Peyer's patch (tissue), 4 donors: Measurements from ENCODE around the gene ASTN1. TPM values are rescaled to one million over a fixed set of nuclear protein-coding genes. Genes with fewer than 3 reads are reported as not detected.

Source experiments
- DNase-seq, 3 donors: peaks; one replicate each; pipeline ENCODE4 v3.0.0-alpha.2; 2017 to 2019
- H3K27ac ChIP-seq, 4 donors: fragments of 200-600 bp; sonication (generic); one replicate each; pipeline ENCODE4 v1.5.1; 2016 to 2019
- H3K27me3 ChIP-seq, 2 donors: fragments of 200-600 bp; sonication (generic); one replicate each; pipeline ENCODE4 v1.5.1; 2019
- H3K36me3 ChIP-seq, 3 donors: fragments of 200-600 bp; sonication (generic); one replicate each; pipeline ENCODE4 v1.5.1; 2016 to 2019
- H3K4me1 ChIP-seq, 4 donors: fragments of 200-600 bp; sonication (generic); one replicate each; pipeline ENCODE4 v1.5.1; 2016 to 2019
- H3K4me3 ChIP-seq, 4 donors: fragments of 200-600 bp; sonication (generic); 1 replicate in 3 of 4; 2 replicates in 1 of 4; pipeline ENCODE4 v1.5.1; 2016 to 2019; ENCODE audit warnings: mild to moderate bottlenecking in 1 of 4
- H3K9me3 ChIP-seq, 4 donors: fragments of 200-600 bp; sonication (generic); one replicate each; pipeline ENCODE4 v1.5.1; 2016 to 2019; ENCODE audit warnings: mild to moderate bottlenecking in 1 of 4
- CTCF ChIP-seq, 6 experiments: fragments of 450-650 bp in 4 of 6; fragments of 200-600 bp in 2 of 6; sonication (generic) in 1 of 6; IDR thresholded peaks; one replicate each; pipeline ENCODE4 v1.5.1; 2017 to 2019; ENCODE audit warnings: antibody characterized with exemption in 6 of 6, mild to moderate bottlenecking in 3 of 6, moderate library complexity in 1 of 6
- POLR2A ChIP-seq, 2 donors: fragments of 450-650 bp; IDR thresholded peaks; one replicate each; pipeline ENCODE4 v1.5.1; 2017; ENCODE audit warnings: antibody characterized with exemption in 2 of 2, mild to moderate bottlenecking in 2 of 2, moderate library complexity in 2 of 2
- total RNA-seq, 4 donors: library from RNA; depleted of rRNA; stranded (reverse); fragments of >200 nt; gene quantifications; one replicate each; pipeline ENCODE4 v1.1.0, GENCODE V29; 2016

The ASTN1 gene
- total RNA-seq, 4 donors from 2014 or later = 0.28 TPM; not detected in 3

GRCh38 chr1:177033628-177034027 lies 130.9 kb downstream of the ASTN1 start:
- no peak overlapping the region for H3K4me3 ChIP-seq
- H3K36me3 ChIP-seq = no peaks in the 10 kb centered on the region
- no peaks in the 10 kb centered on the region for H3K9me3 ChIP-seq
- DNase-seq = no peak
- TF ChIP-seq POLR2A (IDR thresholded peaks at IDR 0.05) (no peak), CTCF (IDR thresholded peaks at IDR 0.05) (no peak)
- no peak overlapping the region for H3K27ac ChIP-seq
- H3K4me1 ChIP-seq = no peaks in the 10 kb centered on the region
- H3K27me3 ChIP-seq = no peaks in the 10 kb centered on the region

- no peaks in the 10 kb centered on the region for H3K4me1 ChIP-seq
- TF ChIP-seq CTCF (IDR thresholded peaks at IDR 0.05) = no peak
- no peak for TF ChIP-seq POLR2A (IDR thresholded peaks at IDR 0.05)
- no peaks in the 10 kb centered on the region for H3K27me3 ChIP-seq
- no peaks in the 10 kb centered on the region for H3K9me3 ChIP-seq
- no peak overlapping the region for H3K27ac ChIP-seq
- no peak overlapping the region for H3K4me3 ChIP-seq
- H3K36me3 ChIP-seq = no peaks in the 10 kb centered on the region
- DNase-seq = no peak
These were observed 132.1 kb downstream of the ASTN1 start for GRCh38 chr1:177032434-177032833.

GRCh38 chr1:177024623-177025022 lies 139.9 kb downstream of the ASTN1 start:
- no peak overlapping the region for H3K4me3 ChIP-seq
- no peaks in the 10 kb centered on the region for H3K27me3 ChIP-seq
- H3K36me3 ChIP-seq = no peaks in the 10 kb centered on the region
- DNase-seq = no peak
- H3K27ac ChIP-seq = no peak overlapping the region
- no peaks in the 10 kb centered on the region for H3K4me1 ChIP-seq
- no peak for TF ChIP-seq CTCF (IDR thresholded peaks at IDR 0.05)
- no peak for TF ChIP-seq POLR2A (IDR thresholded peaks at IDR 0.05)
- no peaks in the 10 kb centered on the region for H3K9me3 ChIP-seq

GRCh38 chr1:177023726-177024125 lies 140.8 kb downstream of the ASTN1 start:
- TF ChIP-seq CTCF (IDR thresholded peaks at IDR 0.05) = no peak
- TF ChIP-seq POLR2A (IDR thresholded peaks at IDR 0.05) = no peak
- H3K4me1 ChIP-seq = no peaks in the 10 kb centered on the region
- no peaks in the 10 kb centered on the region for H3K9me3 ChIP-seq
- no peaks in the 10 kb centered on the region for H3K27me3 ChIP-seq
- no peaks in the 10 kb centered on the region for H3K36me3 ChIP-seq
- no peak overlapping the region for H3K27ac ChIP-seq
- no peak overlapping the region for H3K4me3 ChIP-seq
- no peak for DNase-seq

- no peak for TF ChIP-seq CTCF (IDR thresholded peaks at IDR 0.05)
- TF ChIP-seq POLR2A (IDR thresholded peaks at IDR 0.05) = no peak
- no peaks in the 10 kb centered on the region for H3K4me1 ChIP-seq
- no peak overlapping the region for H3K4me3 ChIP-seq
- no peak for DNase-seq
- H3K27me3 ChIP-seq = no peaks in the 10 kb centered on the region
- H3K9me3 ChIP-seq = no peaks in the 10 kb centered on the region
- H3K36me3 ChIP-seq = no peaks in the 10 kb centered on the region
- H3K27ac ChIP-seq = no peak overlapping the region
These were observed 141.3 kb downstream of the ASTN1 start for GRCh38 chr1:177023249-177023648.

- no peak for DNase-seq
- Histone ChIP-seq H3K36me3 (no peaks in the 10 kb centered on the region), H3K27me3 (no peaks in the 10 kb centered on the region), H3K27ac (no peak overlapping the region), H3K9me3 (no peaks in the 10 kb centered on the region), H3K4me3 (no peak overlapping the region), H3K4me1 (no peaks in the 10 kb centered on the region)
- TF ChIP-seq CTCF (IDR thresholded peaks at IDR 0.05) = no peak
- TF ChIP-seq POLR2A (IDR thresholded peaks at IDR 0.05) = no peak
These were observed 142.8 kb downstream of the ASTN1 start for GRCh38 chr1:177021687-177022086.
